WTC11 (cell line): ENCODE data around the gene IL1RAPL1. TPM values are rescaled to one million over a fixed set of nuclear protein-coding genes. Genes with fewer than 3 reads are reported as not detected.

Experiments
- ATAC-seq: fragments of 200-7000 bp; cut with Tn5 transposase; 2 replicates; pipeline ENCODE4 v1.10.0; 2021; ENCODE audit warnings: mild to moderate bottlenecking, moderate library complexity
- CTCF ChIA-PET: fragments of 300-600 bp; sonication (Branson Sonifier 250); formaldehyde crosslinking; loops from one replicate; lab custom pipeline; 2021; ENCODE audit warnings: antibody characterized with exemption; lab: Charles Lee
- POLR2A ChIA-PET: fragments of 350-600 bp; sonication (Branson Sonifier 250); formaldehyde crosslinking; loops from one replicate; lab custom pipeline; 2021; ENCODE audit warnings: antibody characterized with exemption; lab: Charles Lee
- DNase-seq: peaks from one replicate; pipeline ENCODE4 v3.0.0; 2021; ENCODE audit warnings: low spot score
- H3K27ac Mint-ChIP-seq: 2 replicates; pipeline ENCODE4 v1.8.0; 2021; ENCODE audit warnings: mixed read lengths
- H3K27me3 Mint-ChIP-seq: 2 replicates; pipeline ENCODE4 v1.8.0; 2021; ENCODE audit warnings: low read depth, mild to moderate bottlenecking, moderate library complexity, mixed read lengths
- H3K36me3 Mint-ChIP-seq: 2 replicates; pipeline ENCODE4 v1.8.0; 2021; ENCODE audit warnings: mixed read lengths
- H3K4me1 Mint-ChIP-seq: 2 replicates; pipeline ENCODE4 v1.8.0; 2022; ENCODE audit warnings: mixed read lengths
- H3K4me3 Mint-ChIP-seq: 2 replicates; pipeline ENCODE4 v1.8.0; 2021; ENCODE audit warnings: mild to moderate bottlenecking, moderate library complexity, mixed read lengths
- H3K9me3 Mint-ChIP-seq: 2 replicates; pipeline ENCODE4 v1.8.0; 2021; ENCODE audit warnings: mixed read lengths
- FOXP1 ChIP-seq: sonication (generic); formaldehyde crosslinking; IDR thresholded peaks from 2 replicates; pipeline ENCODE4 v1.8.0; 2022; ENCODE audit warnings: missing genetic modification reagents, mild to moderate bottlenecking, moderate library complexity, borderline replicate concordance
- HMGA2 ChIP-seq: fragments of 250-450 bp; sonication (Bioruptor Pico); IDR thresholded peaks from 2 replicates; pipeline ENCODE4 v1.4.0; 2021; ENCODE audit warnings: mild to moderate bottlenecking, moderate library complexity
- NFATC4 ChIP-seq: fragments of 250-450 bp; sonication (Bioruptor Pico); IDR thresholded peaks from 2 replicates; pipeline ENCODE4 v1.9.0; 2021; ENCODE audit warnings: mild to moderate bottlenecking
- NFYB ChIP-seq: sonication (generic); formaldehyde crosslinking; conservative IDR thresholded peaks from 2 replicates; pipeline ENCODE4 v1.8.0; 2022; ENCODE audit warnings: low read depth, missing genetic modification reagents
- TEAD4 ChIP-seq: sonication (generic); formaldehyde crosslinking; IDR thresholded peaks from 2 replicates; pipeline ENCODE4 v1.8.0; 2022; ENCODE audit warnings: mild to moderate bottlenecking, missing genetic modification reagents
- ZNF263 ChIP-seq: sonication (generic); formaldehyde crosslinking; IDR thresholded peaks from 2 replicates; pipeline ENCODE4 v1.8.1; 2022; ENCODE audit warnings: low read depth, mild to moderate bottlenecking, moderate library complexity, missing genetic modification reagents
- total RNA-seq: library from RNA; stranded (reverse); gene quantifications from 3 replicates; pipeline ENCODE4 v1.2.3, GENCODE V29; 2021
- TF ChIP-seq, protein P1 (sequence below): sonication (generic); formaldehyde crosslinking; IDR thresholded peaks from 2 replicates; pipeline ENCODE4 v1.8.1; 2023; ENCODE audit warnings: mild to moderate bottlenecking, missing genetic modification reagents
- TF ChIP-seq, protein P2 (sequence below): fragments of 250-450 bp; sonication (Bioruptor Pico); conservative IDR thresholded peaks from 2 replicates; pipeline ENCODE4 v1.9.0; 2021; ENCODE audit warnings: mild to moderate bottlenecking
- TF ChIP-seq, protein P3 (sequence below): fragments of 200-600 bp; IDR thresholded peaks from 2 replicates; pipeline ENCODE4 v1.8.0; 2022; ENCODE audit warnings: antibody characterized with exemption
- TF ChIP-seq, protein P4 (sequence below): sonication (generic); formaldehyde crosslinking; conservative IDR thresholded peaks from 2 replicates; pipeline ENCODE4 v1.8.1; 2023; ENCODE audit warnings: mild to moderate bottlenecking, low read depth, missing genetic modification reagents, moderate library complexity
- TF ChIP-seq, protein P5 (sequence below): sonication (generic); formaldehyde crosslinking; IDR thresholded peaks from 2 replicates; pipeline ENCODE4 v1.8.1; 2022; ENCODE audit warnings: missing genetic modification reagents, borderline replicate concordance
- TF ChIP-seq, protein P6 (sequence below): fragments of 250-450 bp; sonication (Bioruptor Pico); IDR thresholded peaks from 2 replicates; pipeline ENCODE4 v1.9.0; 2021; ENCODE audit warnings: moderate library complexity, mild to moderate bottlenecking, inconsistent platforms, borderline replicate concordance
- TF ChIP-seq, protein P7 (sequence below): sonication (generic); formaldehyde crosslinking; IDR thresholded peaks from 2 replicates; pipeline ENCODE4 v1.8.0; 2022; ENCODE audit warnings: mild to moderate bottlenecking, missing genetic modification reagents

Gene IL1RAPL1
- total RNA-seq, 1 experiment from 2014 or later: 0.13 TPM

DNA sequence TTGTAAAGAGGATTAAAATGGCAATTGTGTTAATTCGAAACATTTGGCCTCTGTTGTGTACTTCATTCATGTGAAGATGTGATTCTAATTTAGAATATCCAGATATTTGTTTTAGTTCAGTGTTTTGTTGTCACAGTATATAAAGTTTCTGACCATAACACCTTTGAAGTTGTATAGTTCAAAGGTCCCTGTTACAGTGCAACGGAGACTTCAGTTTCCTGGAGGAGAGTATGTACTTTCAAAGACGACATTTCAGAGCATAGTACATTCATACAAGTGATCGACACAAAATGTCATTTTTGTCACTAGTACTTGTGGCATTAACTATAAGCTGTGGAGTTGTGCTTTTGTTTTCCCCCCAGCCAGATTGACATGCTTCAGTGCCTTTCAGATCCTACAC is 1255.3 kb downstream of the IL1RAPL1 start (continued):
- TF ChIP-seq, protein P1, sequence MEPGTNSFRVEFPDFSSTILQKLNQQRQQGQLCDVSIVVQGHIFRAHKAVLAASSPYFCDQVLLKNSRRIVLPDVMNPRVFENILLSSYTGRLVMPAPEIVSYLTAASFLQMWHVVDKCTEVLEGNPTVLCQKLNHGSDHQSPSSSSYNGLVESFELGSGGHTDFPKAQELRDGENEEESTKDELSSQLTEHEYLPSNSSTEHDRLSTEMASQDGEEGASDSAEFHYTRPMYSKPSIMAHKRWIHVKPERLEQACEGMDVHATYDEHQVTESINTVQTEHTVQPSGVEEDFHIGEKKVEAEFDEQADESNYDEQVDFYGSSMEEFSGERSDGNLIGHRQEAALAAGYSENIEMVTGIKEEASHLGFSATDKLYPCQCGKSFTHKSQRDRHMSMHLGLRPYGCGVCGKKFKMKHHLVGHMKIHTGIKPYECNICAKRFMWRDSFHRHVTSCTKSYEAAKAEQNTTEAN (CRISPR knock-in tag): no peak
- TF ChIP-seq TEAD4: no peak
- no peak for TF ChIP-seq HMGA2 (CRISPR knock-in tag)
- TF ChIP-seq, protein P2, sequence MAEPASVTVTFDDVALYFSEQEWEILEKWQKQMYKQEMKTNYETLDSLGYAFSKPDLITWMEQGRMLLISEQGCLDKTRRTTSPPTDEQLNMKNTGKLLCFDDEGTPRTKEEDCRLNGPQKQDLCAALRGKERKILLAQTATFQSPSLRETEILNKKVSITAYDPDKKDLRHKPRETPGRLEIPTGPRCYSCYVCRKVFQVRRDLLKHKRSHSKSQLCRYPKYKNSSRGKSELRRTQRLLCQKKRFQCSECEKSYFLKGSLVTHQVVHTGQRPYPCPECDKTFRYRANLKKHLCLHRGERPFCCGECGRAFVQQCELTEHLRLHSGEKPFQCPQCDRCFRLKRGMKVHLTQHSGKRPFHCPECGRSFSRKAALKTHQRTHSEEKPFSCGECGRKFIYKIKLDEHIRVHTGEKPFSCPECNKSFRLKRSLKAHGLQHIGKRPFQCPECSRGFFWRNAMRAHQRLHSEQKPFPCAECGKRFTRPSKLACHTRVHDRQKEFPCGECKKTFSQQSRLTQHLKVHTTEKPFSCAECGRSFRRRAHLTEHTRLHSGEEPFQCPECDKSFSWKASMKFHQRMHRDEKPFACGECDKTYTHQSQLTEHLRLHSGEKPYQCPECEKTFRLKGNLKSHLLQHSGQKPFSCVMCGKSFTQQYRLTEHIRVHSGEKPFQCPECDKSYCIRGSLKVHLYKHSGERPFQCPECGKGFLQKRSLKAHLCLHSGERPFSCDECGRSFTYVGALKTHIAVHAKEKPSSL (CRISPR knock-in tag): no peak
- TF ChIP-seq, protein P3, sequence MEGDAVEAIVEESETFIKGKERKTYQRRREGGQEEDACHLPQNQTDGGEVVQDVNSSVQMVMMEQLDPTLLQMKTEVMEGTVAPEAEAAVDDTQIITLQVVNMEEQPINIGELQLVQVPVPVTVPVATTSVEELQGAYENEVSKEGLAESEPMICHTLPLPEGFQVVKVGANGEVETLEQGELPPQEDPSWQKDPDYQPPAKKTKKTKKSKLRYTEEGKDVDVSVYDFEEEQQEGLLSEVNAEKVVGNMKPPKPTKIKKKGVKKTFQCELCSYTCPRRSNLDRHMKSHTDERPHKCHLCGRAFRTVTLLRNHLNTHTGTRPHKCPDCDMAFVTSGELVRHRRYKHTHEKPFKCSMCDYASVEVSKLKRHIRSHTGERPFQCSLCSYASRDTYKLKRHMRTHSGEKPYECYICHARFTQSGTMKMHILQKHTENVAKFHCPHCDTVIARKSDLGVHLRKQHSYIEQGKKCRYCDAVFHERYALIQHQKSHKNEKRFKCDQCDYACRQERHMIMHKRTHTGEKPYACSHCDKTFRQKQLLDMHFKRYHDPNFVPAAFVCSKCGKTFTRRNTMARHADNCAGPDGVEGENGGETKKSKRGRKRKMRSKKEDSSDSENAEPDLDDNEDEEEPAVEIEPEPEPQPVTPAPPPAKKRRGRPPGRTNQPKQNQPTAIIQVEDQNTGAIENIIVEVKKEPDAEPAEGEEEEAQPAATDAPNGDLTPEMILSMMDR: no peak
- TF ChIP-seq NFYB (CRISPR knock-in tag): no peak

DNA sequence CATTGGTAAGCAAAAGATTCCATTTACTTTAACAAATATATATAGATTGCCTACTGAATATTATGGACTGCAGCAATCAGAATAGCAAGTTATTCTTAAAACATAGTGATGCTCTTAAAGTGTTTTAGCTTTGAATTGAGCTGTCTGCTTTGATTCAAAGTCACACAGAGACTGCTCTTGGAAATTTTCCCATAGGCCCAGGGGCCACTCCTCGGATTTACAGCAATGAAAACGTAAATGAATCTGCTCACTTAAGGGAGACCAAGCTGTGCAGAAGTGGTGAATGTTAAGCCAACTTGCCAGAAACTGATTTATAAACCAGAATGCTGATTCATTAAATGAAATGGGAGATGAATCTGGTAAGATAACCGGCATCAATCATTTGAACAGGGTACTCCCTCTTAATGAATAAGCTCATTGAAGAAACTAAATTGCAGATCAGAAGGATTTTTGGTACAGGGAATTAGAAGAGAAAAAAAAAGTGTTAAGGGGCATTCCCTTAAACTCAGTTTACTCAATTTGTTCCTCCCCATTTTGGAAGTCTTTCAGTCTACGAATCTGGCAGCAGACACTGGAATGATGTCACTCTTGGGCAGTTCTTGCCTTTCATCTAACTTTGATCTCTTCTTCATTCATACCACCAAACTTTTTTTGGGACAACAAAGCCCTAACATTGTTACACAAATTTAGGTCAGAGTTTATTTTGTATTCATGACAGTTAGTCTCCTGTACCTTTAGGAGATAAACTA is 1264.8 kb downstream of the IL1RAPL1 start:
- Mint-ChIP-seq H3K27ac (no peak overlapping the region), H3K27me3 (no peaks in the 10 kb centered on the region), H3K36me3 (no peaks in the 10 kb centered on the region), H3K4me1 (no peaks in the 10 kb centered on the region), H3K4me3 (no peak overlapping the region), H3K9me3 (no peaks in the 10 kb centered on the region)
- DNase-seq (no peak), ATAC-seq (no peak)
- CTCF ChIA-PET: no interaction called here
- TF ChIP-seq, protein P4, sequence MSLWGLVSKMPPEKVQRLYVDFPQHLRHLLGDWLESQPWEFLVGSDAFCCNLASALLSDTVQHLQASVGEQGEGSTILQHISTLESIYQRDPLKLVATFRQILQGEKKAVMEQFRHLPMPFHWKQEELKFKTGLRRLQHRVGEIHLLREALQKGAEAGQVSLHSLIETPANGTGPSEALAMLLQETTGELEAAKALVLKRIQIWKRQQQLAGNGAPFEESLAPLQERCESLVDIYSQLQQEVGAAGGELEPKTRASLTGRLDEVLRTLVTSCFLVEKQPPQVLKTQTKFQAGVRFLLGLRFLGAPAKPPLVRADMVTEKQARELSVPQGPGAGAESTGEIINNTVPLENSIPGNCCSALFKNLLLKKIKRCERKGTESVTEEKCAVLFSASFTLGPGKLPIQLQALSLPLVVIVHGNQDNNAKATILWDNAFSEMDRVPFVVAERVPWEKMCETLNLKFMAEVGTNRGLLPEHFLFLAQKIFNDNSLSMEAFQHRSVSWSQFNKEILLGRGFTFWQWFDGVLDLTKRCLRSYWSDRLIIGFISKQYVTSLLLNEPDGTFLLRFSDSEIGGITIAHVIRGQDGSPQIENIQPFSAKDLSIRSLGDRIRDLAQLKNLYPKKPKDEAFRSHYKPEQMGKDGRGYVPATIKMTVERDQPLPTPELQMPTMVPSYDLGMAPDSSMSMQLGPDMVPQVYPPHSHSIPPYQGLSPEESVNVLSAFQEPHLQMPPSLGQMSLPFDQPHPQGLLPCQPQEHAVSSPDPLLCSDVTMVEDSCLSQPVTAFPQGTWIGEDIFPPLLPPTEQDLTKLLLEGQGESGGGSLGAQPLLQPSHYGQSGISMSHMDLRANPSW: no peak
- TF ChIP-seq, protein P5, sequence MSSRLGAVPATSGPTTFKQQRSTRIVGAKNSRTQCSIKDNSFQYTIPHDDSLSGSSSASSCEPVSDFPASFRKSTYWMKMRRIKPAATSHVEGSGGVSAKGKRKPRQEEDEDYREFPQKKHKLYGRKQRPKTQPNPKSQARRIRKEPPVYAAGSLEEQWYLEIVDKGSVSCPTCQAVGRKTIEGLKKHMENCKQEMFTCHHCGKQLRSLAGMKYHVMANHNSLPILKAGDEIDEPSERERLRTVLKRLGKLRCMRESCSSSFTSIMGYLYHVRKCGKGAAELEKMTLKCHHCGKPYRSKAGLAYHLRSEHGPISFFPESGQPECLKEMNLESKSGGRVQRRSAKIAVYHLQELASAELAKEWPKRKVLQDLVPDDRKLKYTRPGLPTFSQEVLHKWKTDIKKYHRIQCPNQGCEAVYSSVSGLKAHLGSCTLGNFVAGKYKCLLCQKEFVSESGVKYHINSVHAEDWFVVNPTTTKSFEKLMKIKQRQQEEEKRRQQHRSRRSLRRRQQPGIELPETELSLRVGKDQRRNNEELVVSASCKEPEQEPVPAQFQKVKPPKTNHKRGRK (CRISPR knock-in tag): no peak
- TF ChIP-seq ZNF263: no peak
- TF ChIP-seq NFATC4 (CRISPR knock-in tag): no peak
- TF ChIP-seq FOXP1 (CRISPR knock-in tag): no peak
- TF ChIP-seq, protein P6, sequence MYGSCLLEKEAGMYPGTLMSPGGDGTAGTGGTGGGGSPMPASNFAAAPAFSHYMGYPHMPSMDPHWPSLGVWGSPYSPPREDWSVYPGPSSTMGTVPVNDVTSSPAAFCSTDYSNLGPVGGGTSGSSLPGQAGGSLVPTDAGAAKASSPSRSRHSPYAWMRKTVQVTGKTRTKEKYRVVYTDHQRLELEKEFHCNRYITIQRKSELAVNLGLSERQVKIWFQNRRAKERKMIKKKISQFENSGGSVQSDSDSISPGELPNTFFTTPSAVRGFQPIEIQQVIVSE (CRISPR knock-in tag): no peak
- TF ChIP-seq, protein P7, sequence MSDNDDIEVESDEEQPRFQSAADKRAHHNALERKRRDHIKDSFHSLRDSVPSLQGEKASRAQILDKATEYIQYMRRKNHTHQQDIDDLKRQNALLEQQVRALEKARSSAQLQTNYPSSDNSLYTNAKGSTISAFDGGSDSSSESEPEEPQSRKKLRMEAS (CRISPR knock-in tag): no peak
- POLR2A ChIA-PET: no interaction called here
